ENCODE data around the gene OSER1. TPM values are rescaled to one million over a fixed set of nuclear protein-coding genes. Genes with fewer than 3 reads are reported as not detected.

The OSER1 gene
- total and polyA plus RNA-seq, 2 of the 8 experiments (the other 6 are each of a cell fraction or from before 2014, with no cell fraction given) = 24.5 to 31.8 TPM

GRCh38 chr20:44251284-44251683, 40.7 kb upstream of the OSER1 start (continued):
- no peak for TF ChIP-seq CHD7 (IDR thresholded peaks at IDR 0.05; ENCODE audit: insufficient replicate concordance, low read length)
- TF ChIP-seq RBBP5 (IDR thresholded peaks at IDR 0.05; ENCODE audit: borderline replicate concordance, low read depth, low read length) = no peak
- no peak for TF ChIP-seq NRF1 (IDR thresholded peaks at IDR 0.05; ENCODE audit: low read depth, low read length)
- TF ChIP-seq CHD1 (IDR thresholded peaks at IDR 0.05; ENCODE audit: low read depth, low read length) = no peak
- no peak for TF ChIP-seq CREB1 (IDR thresholded peaks at IDR 0.05)
- TF ChIP-seq CBX5 (IDR thresholded peaks at IDR 0.05; ENCODE audit: low read depth, low read length) = no peak
